Measurements from ENCODE around the gene GARRE1. TPM values are rescaled to one million over a fixed set of nuclear protein-coding genes. Genes with fewer than 3 reads are reported as not detected.
"Not testable (repeated sequence)": the region's sequence is repeated elsewhere in the genome, so short reads cannot be mapped to it uniquely, and the experiment has no call there.

Gene GARRE1
- total RNA-seq, 2 donors from 2014 or later = 17.9 to 29.5 TPM

DNA sequence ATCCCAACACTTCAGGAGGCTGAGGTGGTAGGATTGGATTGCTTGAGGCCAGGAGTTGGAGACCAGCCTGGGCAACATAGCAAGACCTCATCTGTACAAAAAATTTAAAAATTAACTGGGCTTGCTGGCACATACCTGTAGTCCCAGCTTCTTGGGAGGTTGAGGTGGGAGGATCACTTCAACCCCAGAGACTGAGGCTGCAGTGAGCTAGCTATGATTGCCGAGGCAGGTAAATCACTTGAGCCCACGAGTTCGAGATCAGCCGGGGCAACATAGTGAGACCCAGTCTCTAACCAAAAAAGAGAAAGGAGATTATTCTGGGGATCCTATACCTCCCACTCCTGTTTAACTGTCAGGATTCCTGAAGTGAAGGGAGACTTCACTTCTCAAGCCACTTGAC is 16.4 kb upstream of the GARRE1 start:
- no peaks in the 10 kb centered on the region for H3K9me3 ChIP-seq
- WGBS = 95% methylated on average over 4 of the region's 4 CpGs
- no peaks in the 10 kb centered on the region for H3K4me1 ChIP-seq (replicated peaks)
- no peaks in the 10 kb centered on the region for H3K27me3 ChIP-seq (replicated peaks; ENCODE audit: insufficient read depth)
- TF ChIP-seq, protein P1, sequence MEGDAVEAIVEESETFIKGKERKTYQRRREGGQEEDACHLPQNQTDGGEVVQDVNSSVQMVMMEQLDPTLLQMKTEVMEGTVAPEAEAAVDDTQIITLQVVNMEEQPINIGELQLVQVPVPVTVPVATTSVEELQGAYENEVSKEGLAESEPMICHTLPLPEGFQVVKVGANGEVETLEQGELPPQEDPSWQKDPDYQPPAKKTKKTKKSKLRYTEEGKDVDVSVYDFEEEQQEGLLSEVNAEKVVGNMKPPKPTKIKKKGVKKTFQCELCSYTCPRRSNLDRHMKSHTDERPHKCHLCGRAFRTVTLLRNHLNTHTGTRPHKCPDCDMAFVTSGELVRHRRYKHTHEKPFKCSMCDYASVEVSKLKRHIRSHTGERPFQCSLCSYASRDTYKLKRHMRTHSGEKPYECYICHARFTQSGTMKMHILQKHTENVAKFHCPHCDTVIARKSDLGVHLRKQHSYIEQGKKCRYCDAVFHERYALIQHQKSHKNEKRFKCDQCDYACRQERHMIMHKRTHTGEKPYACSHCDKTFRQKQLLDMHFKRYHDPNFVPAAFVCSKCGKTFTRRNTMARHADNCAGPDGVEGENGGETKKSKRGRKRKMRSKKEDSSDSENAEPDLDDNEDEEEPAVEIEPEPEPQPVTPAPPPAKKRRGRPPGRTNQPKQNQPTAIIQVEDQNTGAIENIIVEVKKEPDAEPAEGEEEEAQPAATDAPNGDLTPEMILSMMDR (IDR thresholded peaks at IDR 0.05) = no peak
- TF ChIP-seq POLR2A (IDR thresholded peaks at IDR 0.05) (no peak), POLR2AphosphoS5 (IDR thresholded peaks at IDR 0.05) (no peak)
- DNase-seq (ENCODE audit: low spot score) = no peak
- no peak overlapping the region for H3K27ac ChIP-seq
- intact Hi-C loops (cut with DNase I) = no loop called here
- H3K4me3 ChIP-seq = no peak overlapping the region
- H3K36me3 ChIP-seq = no peaks in the 10 kb centered on the region

DNA sequence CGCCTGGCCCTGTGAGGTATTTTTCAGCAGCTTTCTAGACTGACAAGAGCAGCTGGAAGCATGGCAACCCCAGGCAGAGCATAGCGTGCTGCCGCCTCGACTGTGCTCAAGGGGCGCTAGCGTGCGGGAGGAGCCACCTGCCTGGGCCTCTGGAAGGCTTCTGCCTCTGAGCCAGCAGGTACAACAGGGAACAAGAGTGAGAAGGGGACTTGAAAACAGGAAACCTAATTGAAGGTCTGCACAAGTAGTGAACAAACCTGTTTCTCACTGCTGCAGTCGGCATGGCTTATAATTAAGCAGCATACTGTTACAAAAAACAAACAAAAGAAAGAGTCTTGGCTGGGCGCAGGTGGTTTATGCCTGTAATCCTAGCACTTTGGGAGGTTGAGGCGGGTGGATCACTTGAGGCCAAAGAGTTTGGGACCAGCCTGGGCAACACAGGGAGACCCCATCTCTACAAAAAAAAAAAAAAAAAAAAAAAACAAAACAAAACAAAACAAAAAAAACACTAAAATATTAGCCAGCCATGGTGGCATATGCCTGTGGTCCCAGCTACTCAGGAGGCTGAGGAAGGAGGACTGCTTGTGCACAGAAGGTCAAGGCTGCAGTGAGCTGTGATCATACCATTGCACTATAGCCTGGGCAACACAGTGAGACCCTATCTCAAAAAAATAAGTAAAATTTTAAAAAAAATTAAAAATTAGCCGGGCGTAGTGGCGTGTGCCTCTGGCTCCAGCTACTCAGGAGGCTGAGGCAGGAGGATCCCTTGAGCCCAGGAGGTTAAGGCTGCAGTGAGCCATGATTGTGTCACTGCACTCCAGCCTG is 12.6 kb upstream of the GARRE1 start:
- intact Hi-C loops (cut with DNase I) = no loop called here
- TF ChIP-seq, protein P1 (IDR thresholded peaks at IDR 0.05) = peak in 2 of 4 experiments; percentile 13 to 34
- TF ChIP-seq POLR2AphosphoS5 (IDR thresholded peaks at IDR 0.05) = peak; percentile 44
- TF ChIP-seq POLR2A (IDR thresholded peaks at IDR 0.05) = no peak

DNA sequence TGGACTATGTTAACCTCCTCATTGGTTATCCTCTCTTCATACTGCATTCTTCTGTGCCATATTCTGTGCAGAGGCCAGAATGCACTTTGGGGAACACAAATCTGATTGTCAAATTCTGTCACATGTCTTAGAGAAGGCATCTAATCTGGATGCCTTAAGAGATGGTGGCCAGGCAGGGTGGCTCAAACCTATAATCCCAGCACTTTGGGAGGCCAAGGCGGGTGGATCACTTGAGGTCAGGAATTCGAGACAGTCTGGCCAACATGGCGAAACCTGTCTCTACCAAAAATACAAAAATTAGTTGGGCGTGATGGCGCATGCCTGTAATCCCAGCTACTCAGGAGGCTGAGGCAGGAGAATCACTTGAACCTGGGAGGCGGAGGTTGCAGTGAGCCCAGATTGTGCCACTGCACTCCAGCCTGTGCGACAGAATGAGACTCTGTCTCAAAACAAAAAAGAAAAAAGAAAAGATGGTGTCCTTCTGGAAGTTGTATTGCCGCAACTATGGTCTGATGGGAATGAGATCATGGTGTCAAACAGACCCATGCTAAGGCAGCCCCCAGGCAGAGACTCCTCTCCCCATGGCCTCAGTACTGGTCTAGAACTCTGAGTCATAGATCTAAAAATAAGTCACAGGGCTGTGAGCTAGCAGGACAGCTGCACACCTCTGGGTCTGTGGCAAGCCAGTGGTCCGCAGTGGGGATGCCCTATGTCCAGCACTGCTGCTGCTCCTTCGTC is 11.0 kb upstream of the GARRE1 start:
- intact Hi-C loops (cut with DNase I); H3K4me1 ChIP-seq (replicated peaks); H3K9me3 ChIP-seq: not testable (repeated sequence)

More for the DNA sequence above, 12.6 kb upstream of the GARRE1 start:
- H3K27me3 ChIP-seq (replicated peaks; ENCODE audit: insufficient read depth) = no peaks in the 10 kb centered on the region
- no peak for DNase-seq (ENCODE audit: low spot score)
- H3K4me1 ChIP-seq (replicated peaks) = no peaks in the 10 kb centered on the region
- no peaks in the 10 kb centered on the region for H3K9me3 ChIP-seq
- WGBS = 56% methylated on average over 13 of the region's 13 CpGs
- peak overlapping the region in 1 of 2 donors; percentile 43 for H3K27ac ChIP-seq
- H3K36me3 ChIP-seq = no peaks in the 10 kb centered on the region
- H3K4me3 ChIP-seq = no peak overlapping the region

DNA sequence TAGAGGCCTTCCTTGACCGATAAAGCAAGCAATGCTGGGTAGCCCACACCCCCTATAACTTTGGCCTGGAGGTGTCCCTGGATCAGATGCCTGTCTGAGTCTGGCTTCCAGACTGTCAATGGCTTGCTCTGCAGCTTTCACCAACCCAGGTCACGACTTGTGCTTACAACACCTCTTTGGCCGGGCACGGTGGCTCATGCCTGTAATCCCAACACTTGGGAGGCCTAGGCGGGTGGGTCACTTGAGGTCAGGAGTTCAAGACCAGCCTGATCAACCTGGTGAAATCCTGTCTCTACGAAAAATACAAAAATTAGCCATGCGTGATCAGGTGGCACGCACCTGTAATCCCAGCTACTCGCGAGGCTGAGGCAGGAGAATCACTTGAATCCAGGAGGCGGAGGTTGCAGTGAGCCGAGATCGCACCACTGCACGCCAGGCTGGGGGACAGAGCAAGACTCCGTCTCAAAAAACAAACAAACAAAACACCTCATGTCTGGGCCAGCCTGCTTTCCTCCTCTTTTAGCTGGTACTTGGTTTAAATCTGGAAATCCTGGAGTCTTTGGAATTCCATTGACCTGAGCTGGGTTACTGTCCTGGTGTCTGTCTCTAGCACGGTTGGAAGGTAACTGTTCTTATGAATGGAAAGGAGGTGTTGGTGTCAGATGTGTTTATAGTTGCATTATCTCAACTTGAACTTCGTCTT is 10.3 kb upstream of the GARRE1 start:
- intact Hi-C loops (cut with DNase I) = no loop called here
- H3K4me3 ChIP-seq = no peak overlapping the region
- no peak overlapping the region for H3K27ac ChIP-seq
- 75% methylated on average over 17 of the region's 17 CpGs for WGBS
- no peak for DNase-seq (ENCODE audit: low spot score)
- H3K27me3 ChIP-seq (replicated peaks; ENCODE audit: insufficient read depth) = no peaks in the 10 kb centered on the region
- no peaks in the 10 kb centered on the region for H3K4me1 ChIP-seq (replicated peaks)
- no peaks in the 10 kb centered on the region for H3K9me3 ChIP-seq
- TF ChIP-seq, protein P1 (IDR thresholded peaks at IDR 0.05) = no peak
- no peak for TF ChIP-seq POLR2A (IDR thresholded peaks at IDR 0.05)
- TF ChIP-seq POLR2AphosphoS5 (IDR thresholded peaks at IDR 0.05) = no peak
- no peaks in the 10 kb centered on the region for H3K36me3 ChIP-seq

More for the DNA sequence above, 11.0 kb upstream of the GARRE1 start:
- not testable (repeated sequence) for DNase-seq (ENCODE audit: low spot score); H3K27ac ChIP-seq; H3K36me3 ChIP-seq; H3K27me3 ChIP-seq (replicated peaks; ENCODE audit: insufficient read depth); H3K4me3 ChIP-seq
- WGBS = 91% methylated on average over 10 of the region's 10 CpGs

DNA sequence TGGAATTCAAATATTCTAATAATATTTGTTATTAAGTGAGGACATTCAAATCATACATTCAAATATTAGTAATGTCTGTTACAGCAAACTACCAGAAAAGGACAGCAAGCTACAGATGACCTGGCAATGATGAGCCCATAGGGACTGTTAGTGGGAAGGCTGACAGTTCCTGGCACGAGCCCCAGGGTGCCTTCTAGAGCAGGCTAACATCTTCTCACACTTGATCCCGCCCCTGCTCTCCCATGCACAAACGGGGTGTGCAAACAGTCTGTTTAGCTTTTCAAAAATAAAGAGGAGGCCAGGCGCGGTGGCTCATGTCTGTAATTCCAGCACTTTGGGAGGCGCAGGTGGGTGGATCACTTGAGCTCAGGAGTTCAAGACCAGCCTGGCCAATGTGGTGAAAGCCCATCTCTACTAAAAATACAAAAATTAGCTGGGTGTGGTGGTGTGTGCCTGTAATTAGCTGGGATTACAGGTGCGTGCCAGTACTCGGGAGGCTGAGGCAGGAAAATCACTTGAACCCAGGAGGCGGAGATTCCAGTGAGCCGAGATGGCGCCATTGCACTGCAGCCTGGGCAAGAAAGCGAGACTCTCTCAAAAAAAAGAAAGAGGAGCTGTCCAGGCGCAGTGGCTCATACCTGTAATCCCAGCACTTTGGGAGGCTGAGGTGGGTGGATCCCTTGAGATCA is 9.6 kb upstream of the GARRE1 start:
- 63% methylated on average over 13 of the region's 13 CpGs for WGBS
- intact Hi-C loops (cut with DNase I) = no loop called here
- no peaks in the 10 kb centered on the region for H3K4me1 ChIP-seq (replicated peaks)
- no peaks in the 10 kb centered on the region for H3K9me3 ChIP-seq
- no peak overlapping the region for H3K27ac ChIP-seq
- H3K27me3 ChIP-seq (replicated peaks; ENCODE audit: insufficient read depth) = no peaks in the 10 kb centered on the region
- DNase-seq (ENCODE audit: low spot score) = no peak
- no peak overlapping the region for H3K4me3 ChIP-seq
- H3K36me3 ChIP-seq = no peaks in the 10 kb centered on the region
- TF ChIP-seq POLR2A (IDR thresholded peaks at IDR 0.05) = no peak
- no peak for TF ChIP-seq POLR2AphosphoS5 (IDR thresholded peaks at IDR 0.05)
- TF ChIP-seq, protein P1 (IDR thresholded peaks at IDR 0.05) = no peak
